Body of pancreas (tissue), 4 donors: ENCODE results near the gene FOXN4. TPM values are rescaled to one million over a fixed set of nuclear protein-coding genes. Genes with fewer than 3 reads are reported as not detected.

Experiments
- ATAC-seq: fragments of 150-250 bp; one replicate; pipeline ENCODE4 v1.9.1; 2016
- DNase-seq, 4 donors: peaks; one replicate each; pipeline ENCODE4 v3.0.0-alpha.2; 2019
- H3K27ac ChIP-seq, 4 donors: fragments of 200-600 bp; sonication (generic); 1 replicate in 3 of 4; 2 replicates in 1 of 4; pipeline versions ENCODE4 v1.5.1 to v1.6.1; 2016 to 2019; ENCODE audit warnings: mild to moderate bottlenecking in 1 of 4, mixed read lengths in 1 of 4, moderate library complexity in 1 of 4
- H3K27me3 ChIP-seq, 2 donors: fragments of 200-600 bp; sonication (generic); one replicate each; pipeline ENCODE4 v1.6.0; 2016; ENCODE audit warnings: mild to moderate bottlenecking in 1 of 2
- H3K36me3 ChIP-seq, 2 donors: fragments of 200-600 bp; sonication (generic); replicated peaks in 1 of 2; 2 replicates each; pipeline ENCODE4 v1.5.1; 2016; ENCODE audit warnings: low read depth in 2 of 2; ENCODE audit not compliant: insufficient read depth in 1 of 2
- H3K4me1 ChIP-seq: fragments of 200-600 bp; sonication (generic); one replicate; pipeline ENCODE4 v1.6.0; 2016
- H3K4me3 ChIP-seq, 2 donors: fragments of 200-600 bp; sonication (generic); 1 replicate in 1 of 2; 2 replicates in 1 of 2; pipeline ENCODE4 v1.5.1; 2016 to 2019
- H3K9me3 ChIP-seq, 3 donors: fragments of 200-600 bp; sonication (generic); 1 replicate in 2 of 3; 2 replicates in 1 of 3; pipeline ENCODE4 v1.5.1; 2016
- POLR2A ChIP-seq, 3 donors: fragments of 450-650 bp; IDR thresholded peaks; one replicate each; pipeline ENCODE4 v1.6.1; 2016; ENCODE audit warnings: antibody characterized with exemption in 3 of 3, mild to moderate bottlenecking in 2 of 3
- WGBS, 2 donors: methylation state at CpG; one replicate each; pipeline ENCODE4 v1.1.5; 2017; 5-methylcytosine and 5-hydroxymethylcytosine counted together
- intact Hi-C: fragments of 100-400 bp; cut with DNase I; formaldehyde crosslinking; loops from one replicate; pipeline ENCODE4 v1.15.1; 2023
- total RNA-seq, 2 donors: library from RNA; depleted of rRNA; stranded (reverse); fragments of >200 nt; gene quantifications; one replicate each; pipeline ENCODE4 v1.1.0, GENCODE V29; 2016
- TF ChIP-seq, protein P1 (sequence below), 7 experiments: fragments of 450-650 bp in 4 of 7; fragments of 200-600 bp in 3 of 7; sonication (generic) in 3 of 7; IDR thresholded peaks; one replicate each; pipeline ENCODE4 v1.5.1; 2016 to 2019; ENCODE audit warnings: antibody characterized with exemption in 7 of 7

The FOXN4 gene
- total RNA-seq, 2 donors from 2014 or later, result not detected

DNA sequence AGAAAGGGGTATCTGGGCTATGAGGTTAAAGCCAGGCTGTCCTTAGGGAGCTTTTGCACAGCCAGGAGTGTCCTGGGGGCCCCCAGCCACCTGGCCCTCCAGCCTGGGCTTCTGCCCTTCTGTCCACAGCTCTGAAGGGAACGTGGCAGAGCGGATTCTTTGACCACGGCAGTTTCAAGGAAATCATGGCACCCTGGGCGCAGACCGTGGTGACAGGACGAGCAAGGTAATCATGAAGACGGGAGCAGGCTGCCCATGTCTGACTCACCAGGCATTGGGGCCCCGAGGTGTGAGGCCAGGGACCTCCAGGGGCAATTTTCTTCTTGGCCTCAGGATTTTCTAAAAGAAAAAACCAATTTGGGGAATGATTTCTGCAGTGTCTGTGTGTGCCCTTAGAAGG lies 53.1 kb downstream of the FOXN4 start:
- WGBS, 2 donors, result 94% methylated on average over 8 of the region's 8 CpGs; no CpG with 5 or more reads in 1 of the 2 donors
- Histone ChIP-seq H3K27ac (no peak overlapping the region), H3K9me3 (no peaks in the 10 kb centered on the region), H3K4me1 (no peaks in the 10 kb centered on the region), H3K36me3 (peaks cover 0 to 20% of the 10 kb centered on the region in 2 donors), H3K4me3 (no peak overlapping the region), H3K27me3 (no peaks in the 10 kb centered on the region)
- TF ChIP-seq, protein P1, sequence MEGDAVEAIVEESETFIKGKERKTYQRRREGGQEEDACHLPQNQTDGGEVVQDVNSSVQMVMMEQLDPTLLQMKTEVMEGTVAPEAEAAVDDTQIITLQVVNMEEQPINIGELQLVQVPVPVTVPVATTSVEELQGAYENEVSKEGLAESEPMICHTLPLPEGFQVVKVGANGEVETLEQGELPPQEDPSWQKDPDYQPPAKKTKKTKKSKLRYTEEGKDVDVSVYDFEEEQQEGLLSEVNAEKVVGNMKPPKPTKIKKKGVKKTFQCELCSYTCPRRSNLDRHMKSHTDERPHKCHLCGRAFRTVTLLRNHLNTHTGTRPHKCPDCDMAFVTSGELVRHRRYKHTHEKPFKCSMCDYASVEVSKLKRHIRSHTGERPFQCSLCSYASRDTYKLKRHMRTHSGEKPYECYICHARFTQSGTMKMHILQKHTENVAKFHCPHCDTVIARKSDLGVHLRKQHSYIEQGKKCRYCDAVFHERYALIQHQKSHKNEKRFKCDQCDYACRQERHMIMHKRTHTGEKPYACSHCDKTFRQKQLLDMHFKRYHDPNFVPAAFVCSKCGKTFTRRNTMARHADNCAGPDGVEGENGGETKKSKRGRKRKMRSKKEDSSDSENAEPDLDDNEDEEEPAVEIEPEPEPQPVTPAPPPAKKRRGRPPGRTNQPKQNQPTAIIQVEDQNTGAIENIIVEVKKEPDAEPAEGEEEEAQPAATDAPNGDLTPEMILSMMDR (IDR thresholded peaks at IDR 0.05), result no peak
- no peak for TF ChIP-seq POLR2A (IDR thresholded peaks at IDR 0.05)
- ATAC-seq (no peak), DNase-seq (no peak)
- intact Hi-C loops, result no loop called here

DNA sequence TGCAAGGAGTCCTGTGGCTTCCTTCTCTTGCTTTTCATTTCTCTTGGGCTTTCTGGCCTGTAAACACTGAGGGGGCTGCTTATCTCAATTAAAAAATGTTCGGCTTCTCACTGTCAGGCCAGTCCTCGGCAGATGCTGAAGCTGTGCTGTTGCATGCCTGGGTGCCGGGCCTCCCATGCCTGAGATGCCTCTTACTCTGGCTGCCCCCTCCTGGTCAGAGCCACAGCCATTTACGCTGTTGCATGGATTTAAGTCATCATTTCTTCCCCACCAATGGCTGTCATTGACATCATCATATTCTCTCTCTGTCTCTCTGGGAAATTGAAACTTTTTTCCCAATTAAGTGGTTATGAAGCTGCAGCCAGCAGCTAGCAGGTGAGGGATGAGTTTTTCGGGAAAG lies 53.7 kb downstream of the FOXN4 start:
- Histone ChIP-seq H3K9me3 (no peaks in the 10 kb centered on the region), H3K4me3 (no peak overlapping the region), H3K4me1 (no peaks in the 10 kb centered on the region), H3K36me3 (peaks cover 0 to 16% of the 10 kb centered on the region in 2 donors), H3K27ac (no peak overlapping the region), H3K27me3 (no peaks in the 10 kb centered on the region)
- WGBS, 2 donors, result 93 to 94% methylated on average over 5 of the region's 5 CpGs
- DNase-seq (no peak), ATAC-seq (no peak)
- TF ChIP-seq, protein P1 (IDR thresholded peaks at IDR 0.05), result no peak
- TF ChIP-seq POLR2A (IDR thresholded peaks at IDR 0.05), result no peak
- intact Hi-C loops, result no loop called here

DNA sequence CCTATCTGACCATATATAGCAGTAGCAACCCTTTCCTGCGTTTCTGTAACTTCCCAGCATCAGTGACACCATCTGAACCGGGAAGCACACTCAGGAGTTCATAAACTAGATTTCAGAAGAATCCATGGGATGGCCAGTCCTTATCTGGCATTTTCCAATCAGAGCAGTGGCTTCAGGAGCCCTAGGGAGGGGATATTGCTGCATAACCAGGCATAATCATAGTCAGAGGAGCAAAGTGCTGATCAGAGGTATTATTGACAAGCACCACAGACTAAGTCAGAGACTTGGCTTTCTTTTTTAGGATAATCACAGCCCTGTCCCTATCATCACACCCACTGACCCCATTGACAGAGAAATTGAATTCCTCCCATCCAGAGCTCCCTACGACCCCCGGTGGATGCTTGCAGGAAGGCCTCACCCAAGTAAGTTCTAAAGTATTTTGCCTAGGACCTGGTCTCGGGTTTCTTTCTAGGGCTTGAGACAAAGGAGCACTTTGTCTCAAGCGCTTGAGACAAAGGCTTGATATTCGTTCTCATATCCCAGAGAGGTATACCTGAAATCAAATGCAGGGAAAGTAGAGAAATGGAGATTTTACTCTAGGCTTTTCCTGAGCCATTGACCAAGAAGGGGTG lies 55.1 kb downstream of the FOXN4 start:
- Histone ChIP-seq H3K36me3 (peaks cover 0 to 8% of the 10 kb centered on the region in 2 donors), H3K27me3 (no peaks in the 10 kb centered on the region), H3K27ac (no peak overlapping the region), H3K4me1 (no peaks in the 10 kb centered on the region), H3K4me3 (no peak overlapping the region), H3K9me3 (no peaks in the 10 kb centered on the region)
- intact Hi-C loops, result no loop called here
- no peak for TF ChIP-seq POLR2A (IDR thresholded peaks at IDR 0.05)
- TF ChIP-seq, protein P1 (IDR thresholded peaks at IDR 0.05), result no peak
- no peak for ATAC-seq
- 98 to 99% methylated on average over 7 of the region's 7 CpGs for whole genome bisulfite sequencing, 2 donors
- no peak for DNase-seq

GRCh38 chr12:109252799-109253198 lies 56.3 kb downstream of the FOXN4 start:
- TF ChIP-seq, protein P1 (IDR thresholded peaks at IDR 0.05), result no peak
- TF ChIP-seq POLR2A (IDR thresholded peaks at IDR 0.05), result no peak
- intact Hi-C loops, result no loop called here
- Histone ChIP-seq H3K4me1 (peaks cover 11% of the 10 kb centered on the region), H3K27me3 (no peaks in the 10 kb centered on the region), H3K36me3 (peaks cover 0 to 6% of the 10 kb centered on the region in 2 donors), H3K4me3 (no peak overlapping the region), H3K27ac (no peak overlapping the region), H3K9me3 (no peaks in the 10 kb centered on the region)
- no peak for ATAC-seq
- 91 to 96% methylated on average over 4 of the region's 4 CpGs for WGBS, 2 donors
- DNase-seq, result no peak

DNA sequence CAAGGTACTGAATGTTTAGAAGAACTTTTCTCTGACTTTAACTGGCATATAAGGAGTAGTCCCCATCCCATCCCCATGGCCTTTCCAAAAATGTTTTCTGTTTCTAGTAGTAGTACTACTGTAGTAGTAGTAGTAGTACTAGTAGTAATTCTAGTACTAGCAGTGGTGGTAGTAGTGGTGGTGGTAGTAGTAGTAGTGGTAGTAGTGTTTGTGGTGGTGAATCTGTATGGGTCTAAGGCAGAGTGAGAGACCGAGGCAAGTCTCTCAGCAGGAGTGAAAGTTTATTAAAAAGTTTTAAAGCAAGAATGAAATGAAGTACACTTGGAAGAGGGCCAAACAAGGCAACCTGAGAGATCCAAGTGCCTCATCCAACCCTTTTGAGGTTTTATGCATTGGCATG lies 58.6 kb downstream of the FOXN4 start:
- no peaks in the 10 kb centered on the region for H3K9me3 ChIP-seq
- peaks cover 12% of the 10 kb centered on the region for H3K4me1 ChIP-seq
- DNase-seq (no peak), ATAC-seq (no peak)
- TF ChIP-seq POLR2A (IDR thresholded peaks at IDR 0.05), result no peak
- TF ChIP-seq, protein P1 (IDR thresholded peaks at IDR 0.05), result no peak
- no peak overlapping the region for H3K4me3 ChIP-seq
- WGBS, 2 donors, result 81 to 100% methylated on average over 1 of the region's 1 CpG
- intact Hi-C loops, result no loop called here
- no peak overlapping the region for H3K27ac ChIP-seq
- no peaks in the 10 kb centered on the region for H3K27me3 ChIP-seq
- H3K36me3 ChIP-seq, result peaks cover 0 to 14% of the 10 kb centered on the region in 2 donors
